PC-3 (cell line): ENCODE measurements around the gene PLA2G4B. TPM values are rescaled to one million over a fixed set of nuclear protein-coding genes. Genes with fewer than 3 reads are reported as not detected.

ENCODE experiments used
- ATAC-seq: fragments of 200-7000 bp; cut with Tn5 transposase; 2 replicates; pipeline ENCODE4 v1.9.1; 2020; ENCODE audit warnings: mild to moderate bottlenecking, moderate library complexity
- BruUV-seq: library from RNA; stranded (reverse); fragments of 400-500 nt; replicated peaks from 2 replicates; lab custom pipeline; 2021; lab: Mats Ljungman, UMichigan
- CTCF ChIA-PET: fragments of 300-600 bp; sonication (Branson Sonifier 250); formaldehyde crosslinking; loops from one replicate; lab custom pipeline; 2022; ENCODE audit warnings: antibody characterized with exemption; lab: Charles Lee
- POLR2A ChIA-PET: fragments of 300-600 bp; sonication (Branson Sonifier 250); formaldehyde crosslinking; loops from one replicate; lab custom pipeline; 2022; ENCODE audit warnings: antibody characterized with exemption; ENCODE audit not compliant: unreplicated experiment; lab: Charles Lee
- DNase-seq: peaks from one replicate; pipeline ENCODE4 v3.0.0-alpha.2; 2015
- H2AFZ ChIP-seq: fragments of 300-600 bp; sonication (generic); 2 replicates; pipeline ENCODE4 v1.6.0; 2016; ENCODE audit warnings: antibody characterized with exemption, low read length
- H3F3A ChIP-seq: fragments of 300-600 bp; sonication (generic); one replicate; pipeline ENCODE4 v1.6.0; 2017; ENCODE audit warnings: antibody characterized with exemption, low read length, control low read depth, mild to moderate bottlenecking; ENCODE audit not compliant: unreplicated experiment
- H3K27ac ChIP-seq: fragments of 300-600 bp; sonication (generic); 2 replicates; pipeline ENCODE4 v1.5.1; 2016; ENCODE audit warnings: mild to moderate bottlenecking, low read length
- H3K27me3 ChIP-seq: fragments of 300-600 bp; sonication (generic); 2 replicates; pipeline ENCODE4 v1.6.1; 2016; ENCODE audit warnings: low read length, mixed read lengths
- H3K36me3 ChIP-seq: fragments of 300-600 bp; sonication (generic); 2 replicates; pipeline ENCODE4 v1.6.1; 2016; ENCODE audit warnings: low read depth, mixed run types, low read length, mixed read lengths
- H3K4me1 ChIP-seq: fragments of 300-600 bp; sonication (generic); 2 replicates; pipeline ENCODE4 v1.5.1; 2016; ENCODE audit warnings: low read length; ENCODE audit not compliant: insufficient read depth
- H3K4me2 ChIP-seq: fragments of 300-600 bp; sonication (generic); 2 replicates; pipeline ENCODE4 v1.6.0; 2016; ENCODE audit warnings: low read length
- H3K4me3 ChIP-seq: fragments of 300-600 bp; sonication (generic); 2 replicates; pipeline ENCODE4 v1.5.1; 2016; ENCODE audit warnings: mild to moderate bottlenecking, low read length, mixed read lengths
- H3K79me2 ChIP-seq: fragments of 300-600 bp; sonication (generic); 2 replicates; pipeline ENCODE4 v1.6.1; 2017; ENCODE audit warnings: low read length, mixed read lengths
- H3K9ac ChIP-seq: fragments of 300-600 bp; sonication (generic); 2 replicates; pipeline ENCODE4 v1.6.0; 2016; ENCODE audit warnings: mild to moderate bottlenecking, low read length
- H3K9me2 ChIP-seq: fragments of 300-600 bp; sonication (generic); replicated peaks from 2 replicates; pipeline ENCODE4 v1.6.1; 2016; ENCODE audit warnings: mixed run types, low read length, mixed read lengths
- H3K9me3 ChIP-seq: fragments of 300-600 bp; sonication (generic); 2 replicates; pipeline ENCODE4 v1.6.1; 2016; ENCODE audit warnings: low read length, mixed read lengths
- H4K20me1 ChIP-seq: fragments of 300-600 bp; sonication (generic); 2 replicates; pipeline ENCODE4 v1.6.1; 2016; ENCODE audit warnings: low read length, mixed read lengths
- EZH2 ChIP-seq: fragments of 300-600 bp; sonication (generic); IDR thresholded peaks from one replicate; pipeline ENCODE4 v1.6.1; 2017; ENCODE audit warnings: antibody characterized with exemption, mild to moderate bottlenecking, low read length; ENCODE audit not compliant: unreplicated experiment
- EZH2phosphoT487 ChIP-seq: fragments of 300-600 bp; sonication (generic); IDR thresholded peaks from 2 replicates; pipeline ENCODE4 v1.6.1; 2018; ENCODE audit warnings: mild to moderate bottlenecking, antibody characterized with exemption, low read length, borderline replicate concordance
- intact Hi-C: fragments of 100-400 bp; cut with micrococcal nuclease; formaldehyde crosslinking; loops from 2 replicates; pipeline ENCODE4 v1.9.0; 2023
- total RNA-seq: library from RNA; depleted of rRNA; stranded (reverse); fragments of >200 nt; gene quantifications from 2 replicates; pipeline ENCODE4 v1.2.3, GENCODE V29; 2014
- TF ChIP-seq, protein P1 (sequence below): fragments of 300-600 bp; sonication (generic); conservative IDR thresholded peaks from 2 replicates; pipeline ENCODE4 v1.5.1; 2017; ENCODE audit warnings: antibody characterized with exemption, low read depth, mild to moderate bottlenecking, low read length

PLA2G4B gene
- total RNA-seq, 1 experiment from 2014 or later, result 12.2 TPM

DNA sequence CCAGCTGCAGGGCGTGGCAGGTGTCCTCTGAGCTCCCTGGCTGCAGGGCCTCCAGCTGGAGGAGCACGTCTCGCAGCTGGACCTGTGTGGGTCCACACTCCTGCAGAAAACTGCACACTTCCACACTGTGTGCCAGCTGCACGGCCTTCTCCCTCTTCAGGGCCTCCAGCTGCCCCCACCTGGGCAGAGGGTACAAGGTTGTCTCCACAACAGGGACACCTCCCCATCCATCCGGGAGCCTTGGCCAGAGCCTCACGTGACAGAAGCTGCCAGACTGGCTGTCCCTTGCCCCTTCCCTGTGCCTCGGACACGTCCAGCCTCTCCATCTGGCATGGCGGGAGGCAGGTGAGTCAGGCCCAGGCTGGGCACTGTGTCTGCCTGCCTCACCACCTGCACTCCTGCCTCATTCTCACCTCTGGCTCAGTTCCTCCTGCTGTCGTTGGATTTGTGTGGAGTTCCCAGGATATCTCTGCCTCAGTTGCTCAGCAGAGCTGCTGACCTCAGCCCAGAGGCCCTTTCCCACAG lies 40.7 kb downstream of the PLA2G4B start:
- DNase-seq (no peak), ATAC-seq (no peak; the same call in 1 of the 2 replicates)
- intact Hi-C loops, result no loop called here
- no peak overlapping the region for H3K4me3 ChIP-seq
- no peak for TF ChIP-seq EZH2phosphoT487
- TF ChIP-seq, protein P1, sequence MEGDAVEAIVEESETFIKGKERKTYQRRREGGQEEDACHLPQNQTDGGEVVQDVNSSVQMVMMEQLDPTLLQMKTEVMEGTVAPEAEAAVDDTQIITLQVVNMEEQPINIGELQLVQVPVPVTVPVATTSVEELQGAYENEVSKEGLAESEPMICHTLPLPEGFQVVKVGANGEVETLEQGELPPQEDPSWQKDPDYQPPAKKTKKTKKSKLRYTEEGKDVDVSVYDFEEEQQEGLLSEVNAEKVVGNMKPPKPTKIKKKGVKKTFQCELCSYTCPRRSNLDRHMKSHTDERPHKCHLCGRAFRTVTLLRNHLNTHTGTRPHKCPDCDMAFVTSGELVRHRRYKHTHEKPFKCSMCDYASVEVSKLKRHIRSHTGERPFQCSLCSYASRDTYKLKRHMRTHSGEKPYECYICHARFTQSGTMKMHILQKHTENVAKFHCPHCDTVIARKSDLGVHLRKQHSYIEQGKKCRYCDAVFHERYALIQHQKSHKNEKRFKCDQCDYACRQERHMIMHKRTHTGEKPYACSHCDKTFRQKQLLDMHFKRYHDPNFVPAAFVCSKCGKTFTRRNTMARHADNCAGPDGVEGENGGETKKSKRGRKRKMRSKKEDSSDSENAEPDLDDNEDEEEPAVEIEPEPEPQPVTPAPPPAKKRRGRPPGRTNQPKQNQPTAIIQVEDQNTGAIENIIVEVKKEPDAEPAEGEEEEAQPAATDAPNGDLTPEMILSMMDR, result no peak
- TF ChIP-seq EZH2, result no peak
- no peaks in the 10 kb centered on the region for H3K79me2 ChIP-seq
- ChIA-PET POLR2A (no interaction called here), CTCF (no interaction called here)
- no peaks in the 10 kb centered on the region for H3K27me3 ChIP-seq
- no peaks in the 10 kb centered on the region for H3K4me1 ChIP-seq
- no peak overlapping the region for H3K9ac ChIP-seq
- H2AFZ ChIP-seq, result no peak overlapping the region
- H4K20me1 ChIP-seq, result no peaks in the 10 kb centered on the region
- H3K27ac ChIP-seq, result no peak overlapping the region
- no peak overlapping the region for H3K4me2 ChIP-seq
- no peaks in the 10 kb centered on the region for H3K36me3 ChIP-seq
- no peaks in the 10 kb centered on the region for H3F3A ChIP-seq
- BruUV-seq, result no TSS peak
- no peaks in the 10 kb centered on the region for H3K9me2 ChIP-seq
- H3K9me3 ChIP-seq, result no peaks in the 10 kb centered on the region

DNA sequence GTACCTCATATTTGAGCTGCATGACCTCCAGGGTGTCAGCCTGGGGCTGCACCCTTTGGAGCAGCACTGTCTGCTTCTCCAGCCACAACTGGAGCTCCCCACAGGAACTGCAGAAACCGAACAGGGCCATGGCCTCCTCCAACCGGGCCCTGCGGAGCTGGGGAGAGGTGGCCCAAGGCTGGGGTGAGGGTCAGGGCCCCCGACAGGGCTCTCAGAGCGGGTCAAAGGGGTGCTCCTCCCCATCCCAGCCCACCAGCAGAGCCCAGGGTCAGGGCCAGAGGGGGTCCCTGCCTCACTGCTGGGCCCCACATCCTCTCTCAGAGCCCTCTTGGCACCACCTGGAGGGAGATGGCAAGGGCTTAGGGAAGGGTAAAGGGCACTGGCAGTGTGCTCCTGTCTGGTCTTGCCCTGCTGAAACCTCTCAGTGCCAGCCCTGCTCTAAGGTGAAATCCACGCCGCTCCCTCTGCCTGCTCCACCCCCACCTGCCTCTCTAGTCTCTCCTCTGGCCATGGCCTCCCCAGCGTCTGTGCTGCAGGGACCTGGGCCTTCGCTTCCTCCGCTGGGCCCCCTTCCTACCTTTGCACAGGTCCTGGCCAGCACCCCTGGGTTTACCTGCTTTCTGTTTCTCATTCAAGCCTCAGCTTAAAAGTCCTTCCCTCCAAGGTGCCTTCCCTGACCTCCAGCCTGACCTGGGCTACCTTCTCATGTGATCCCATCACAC lies 41.7 kb downstream of the PLA2G4B start:
- POLR2A ChIA-PET, result no interaction called here
- no peak overlapping the region for H3K4me3 ChIP-seq
- H3F3A ChIP-seq, result no peaks in the 10 kb centered on the region
- no peaks in the 10 kb centered on the region for H3K27me3 ChIP-seq
- ATAC-seq (no peak), DNase-seq (no peak)
- no peak overlapping the region for H3K4me2 ChIP-seq
- intact Hi-C loops, result no loop called here
- TF ChIP-seq, protein P1, result no peak
- no peak for TF ChIP-seq EZH2
- no peak for TF ChIP-seq EZH2phosphoT487
- CTCF ChIA-PET, result no interaction called here
- H2AFZ ChIP-seq, result no peak overlapping the region
- no peaks in the 10 kb centered on the region for H4K20me1 ChIP-seq
- H3K9ac ChIP-seq, result no peak overlapping the region
- no peaks in the 10 kb centered on the region for H3K9me2 ChIP-seq
- H3K27ac ChIP-seq, result no peak overlapping the region
- H3K79me2 ChIP-seq, result no peaks in the 10 kb centered on the region
- no peaks in the 10 kb centered on the region for H3K4me1 ChIP-seq
- H3K36me3 ChIP-seq, result no peaks in the 10 kb centered on the region
- H3K9me3 ChIP-seq, result no peaks in the 10 kb centered on the region
- BruUV-seq, result no TSS peak

DNA sequence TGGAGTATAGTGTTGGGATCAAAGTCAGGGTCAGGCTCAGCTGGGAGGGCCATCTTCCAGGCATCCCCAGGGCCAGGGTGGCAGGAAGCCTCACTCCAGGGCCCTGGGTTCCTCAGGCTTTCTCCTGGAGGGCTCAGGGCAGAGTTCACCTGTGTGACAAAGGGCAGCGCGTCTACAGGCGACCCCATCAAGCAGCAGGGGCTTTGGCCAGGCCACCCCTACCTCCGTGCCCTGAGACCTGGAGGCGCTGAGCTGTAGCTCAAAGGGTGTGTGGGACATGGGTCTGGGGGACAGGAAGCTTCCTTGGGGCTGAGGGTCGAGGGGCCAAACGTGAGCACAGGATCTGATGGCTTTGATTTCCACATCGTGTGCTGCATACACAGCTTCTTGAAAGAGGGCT lies 42.4 kb downstream of the PLA2G4B start:
- no TSS peak for BruUV-seq
- Histone ChIP-seq H3K27me3 (no peaks in the 10 kb centered on the region), H3F3A (no peaks in the 10 kb centered on the region), H3K9me3 (no peaks in the 10 kb centered on the region), H2AFZ (no peak overlapping the region), H3K36me3 (no peaks in the 10 kb centered on the region), H3K4me2 (no peak overlapping the region), H3K4me1 (no peaks in the 10 kb centered on the region), H3K79me2 (no peaks in the 10 kb centered on the region), H3K27ac (no peak overlapping the region), H3K9ac (no peak overlapping the region), H3K4me3 (no peak overlapping the region), H4K20me1 (no peaks in the 10 kb centered on the region), H3K9me2 (no peaks in the 10 kb centered on the region)
- intact Hi-C loops, result no loop called here
- ChIA-PET POLR2A (no interaction called here), CTCF (no interaction called here)
- ATAC-seq (no peak), DNase-seq (no peak)
- TF ChIP-seq EZH2phosphoT487 (no peak), EZH2 (no peak)
- TF ChIP-seq, protein P1, result no peak
